Transverse colon (tissue), 4 donors: ENCODE results near the gene RIN3.

Experiments
- CTCF ChIP-seq, 5 experiments: fragments of 200-600 bp in 3 of 5; fragments of 450-650 bp in 2 of 5; sonication (generic) in 3 of 5; IDR thresholded peaks; 1 replicate in 2 of 5; 2 replicates in 3 of 5; pipeline ENCODE4 v1.5.1; 2016 to 2017; ENCODE audit warnings: antibody characterized with exemption in 5 of 5, inconsistent platforms in 3 of 5, mild to moderate bottlenecking in 2 of 5, moderate library complexity in 1 of 5
- EP300 ChIP-seq: sonication (generic); formaldehyde crosslinking; IDR thresholded peaks from one replicate; pipeline ENCODE4 v1.6.1; 2017; ENCODE audit warnings: antibody characterized with exemption, low read depth
- POLR2AphosphoS5 ChIP-seq, 3 donors: sonication (generic); formaldehyde crosslinking; IDR thresholded peaks; one replicate each; pipeline ENCODE4 v1.6.1; 2016; ENCODE audit warnings: antibody characterized with exemption in 3 of 3

- TF ChIP-seq CTCF (IDR thresholded peaks at IDR 0.05): no peak
- TF ChIP-seq POLR2AphosphoS5 (IDR thresholded peaks at IDR 0.05): no peak
- no peak for TF ChIP-seq EP300
Observed at GRCh38 chr14:92644171-92644969, 130.8 kb downstream of the RIN3 start.
